GM18498 (cell line): Measurements from ENCODE around the gene JKAMP.

ENCODE experiments used
- ATAC-seq: cut with Tn5 transposase; IDR thresholded peaks from one replicate; pipeline ENCODE4 v1.9.1; 2021; ENCODE audit warnings: mild to moderate bottlenecking, moderate library complexity; ENCODE audit not compliant: unreplicated experiment

Gene JKAMP

DNA sequence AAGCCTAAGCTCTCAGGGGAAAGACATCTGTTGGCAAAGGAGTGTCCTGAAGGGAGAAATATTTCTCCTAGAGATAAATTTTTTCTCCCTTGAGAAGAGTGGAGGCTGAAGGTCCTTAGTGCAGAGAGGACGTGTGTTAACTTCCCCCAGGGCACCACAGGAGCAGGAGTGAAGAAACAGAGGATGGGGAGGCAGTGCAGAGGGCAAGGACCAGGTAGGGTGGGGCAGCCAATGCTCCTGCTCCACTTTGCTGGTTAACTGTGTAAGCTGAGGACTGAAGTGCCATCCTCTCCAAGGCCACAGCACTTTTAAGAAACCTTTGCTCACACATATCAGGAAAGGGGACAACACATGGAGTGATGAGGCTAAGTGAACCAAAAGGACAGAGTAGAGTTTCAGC lies 4.2 kb upstream of the JKAMP start:
- ATAC-seq: no peak

- no peak for ATAC-seq
These were observed 2.9 kb upstream of the JKAMP start for GRCh38 chr14:59481407-59481806.

DNA sequence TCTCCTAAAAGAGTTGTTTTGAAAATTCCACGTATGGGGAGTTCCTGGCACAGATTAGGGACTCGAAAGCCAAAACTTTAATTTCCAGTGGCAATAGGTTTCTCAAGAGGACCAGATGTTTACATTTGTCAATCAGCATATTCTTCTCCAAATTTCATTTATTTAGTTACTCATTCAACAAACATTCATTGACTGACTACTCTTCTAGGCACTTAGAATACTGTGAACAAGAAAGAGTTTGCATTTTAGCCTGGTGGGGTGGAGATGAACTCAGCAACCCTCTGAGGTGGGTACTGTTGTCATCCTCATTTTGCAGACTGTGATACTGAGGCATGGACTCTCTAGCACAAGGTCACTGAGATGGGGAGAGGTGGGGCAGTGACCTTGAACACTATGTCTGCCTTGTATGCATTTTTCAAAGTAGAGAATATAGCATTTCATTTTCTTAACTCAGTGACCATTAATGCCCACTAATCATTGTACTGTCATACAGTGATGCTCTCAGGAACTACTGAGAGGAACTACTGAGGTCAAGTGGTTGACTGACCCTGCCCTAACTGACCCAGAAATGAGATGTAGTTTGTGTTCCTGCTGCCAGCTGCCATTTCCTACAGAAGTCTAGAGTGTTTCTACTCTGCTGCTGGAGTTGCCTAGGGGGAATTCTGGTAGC lies 2.3 kb upstream of the JKAMP start:
- no peak for ATAC-seq

- ATAC-seq: no peak
These were observed 1.6 kb upstream of the JKAMP start for GRCh38 chr14:59482541-59483331.

DNA sequence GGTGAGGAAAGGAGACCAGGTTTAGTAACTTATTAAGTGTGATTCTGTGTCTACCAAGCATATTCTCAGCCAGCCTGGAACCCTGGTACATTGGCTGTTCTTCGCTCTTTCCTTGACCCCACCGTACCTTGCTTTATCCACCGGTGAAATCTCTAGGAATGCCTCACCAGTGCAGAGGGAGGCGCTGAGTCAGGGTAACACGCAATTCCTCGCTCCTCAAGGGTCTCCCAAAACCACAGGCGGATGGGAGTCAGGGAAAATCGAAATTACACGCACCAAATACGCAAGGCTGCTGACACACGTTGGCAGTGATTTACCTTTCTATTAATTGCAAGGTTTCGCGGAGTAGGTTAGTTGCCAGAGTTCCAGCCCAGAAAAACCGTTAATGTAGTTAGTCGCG lies 954 bp upstream of the JKAMP start:
- ATAC-seq: no peak

GRCh38 chr14:59484639-59485175 lies 390 bp downstream of the JKAMP start:
- peak; percentile 56 for ATAC-seq

GRCh38 chr14:59490756-59491155 lies 6.4 kb downstream of the JKAMP start:
- no peak for ATAC-seq

- ATAC-seq: no peak
These were observed 8.1 kb downstream of the JKAMP start for GRCh38 chr14:59492384-59492783.

- ATAC-seq: no peak
These were observed 16.4 kb downstream of the JKAMP start for GRCh38 chr14:59500732-59501131.

DNA sequence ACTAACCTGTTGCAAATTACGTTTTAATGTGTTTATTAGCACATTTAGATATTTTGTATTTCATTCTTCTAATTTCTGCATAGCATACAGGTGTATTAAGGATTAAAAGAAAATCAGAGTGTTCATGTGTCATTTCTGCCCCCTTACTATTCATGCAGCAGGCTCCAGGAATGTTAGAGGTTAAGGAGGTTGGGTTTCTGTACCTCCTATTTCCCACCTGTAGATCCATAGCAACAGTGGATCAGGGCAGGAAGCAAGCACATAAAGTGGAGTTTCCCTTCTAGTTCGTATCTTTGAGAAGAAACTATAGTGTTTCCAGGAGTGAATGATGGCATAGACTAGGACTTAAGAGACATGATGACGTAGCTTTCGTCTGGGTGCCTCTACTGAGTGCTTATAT lies 18.9 kb downstream of the JKAMP start:
- ATAC-seq: no peak

DNA sequence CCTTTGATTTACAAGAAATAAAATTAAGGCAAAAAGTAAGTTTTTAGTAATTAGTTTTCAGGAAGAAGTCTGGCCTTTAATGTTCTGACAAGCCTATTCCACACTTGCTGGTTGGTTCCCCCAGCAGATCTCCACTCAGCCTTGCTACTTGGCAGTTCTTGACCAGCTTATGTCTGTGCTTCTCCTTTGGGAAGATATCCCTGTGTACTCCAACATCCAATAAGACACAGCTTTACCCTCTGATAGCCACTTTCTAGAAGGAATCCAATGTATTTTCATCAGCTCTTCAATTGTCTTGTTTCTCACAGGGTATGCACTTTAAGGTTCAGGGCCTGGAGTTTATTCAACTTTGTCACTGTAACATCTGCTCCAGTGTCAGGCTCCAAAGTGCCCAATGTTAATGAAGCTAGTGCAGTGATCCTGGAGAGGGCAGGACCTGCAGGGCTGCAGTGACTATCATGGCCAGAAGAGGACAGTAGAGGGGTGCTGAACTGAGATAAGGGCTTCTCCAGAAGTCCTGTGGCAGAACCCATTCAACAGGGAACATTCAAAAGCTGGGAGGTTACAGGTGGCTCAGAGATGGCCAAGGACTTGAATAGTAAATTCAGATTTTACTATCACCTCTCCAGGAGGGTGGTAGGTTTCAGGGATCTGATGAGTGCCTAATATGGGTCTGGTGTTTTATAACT lies 22.9 kb downstream of the JKAMP start:
- peak; percentile 85 for ATAC-seq

GRCh38 chr14:59507752-59508103 lies 23.4 kb downstream of the JKAMP start:
- ATAC-seq: no peak

GRCh38 chr14:59509101-59509500 lies 24.8 kb downstream of the JKAMP start:
- no peak for ATAC-seq

GRCh38 chr14:59510001-59510400 lies 25.7 kb downstream of the JKAMP start:
- no peak for ATAC-seq

- ATAC-seq: no peak
These were observed 26.6 kb downstream of the JKAMP start for GRCh38 chr14:59510966-59511365.

DNA sequence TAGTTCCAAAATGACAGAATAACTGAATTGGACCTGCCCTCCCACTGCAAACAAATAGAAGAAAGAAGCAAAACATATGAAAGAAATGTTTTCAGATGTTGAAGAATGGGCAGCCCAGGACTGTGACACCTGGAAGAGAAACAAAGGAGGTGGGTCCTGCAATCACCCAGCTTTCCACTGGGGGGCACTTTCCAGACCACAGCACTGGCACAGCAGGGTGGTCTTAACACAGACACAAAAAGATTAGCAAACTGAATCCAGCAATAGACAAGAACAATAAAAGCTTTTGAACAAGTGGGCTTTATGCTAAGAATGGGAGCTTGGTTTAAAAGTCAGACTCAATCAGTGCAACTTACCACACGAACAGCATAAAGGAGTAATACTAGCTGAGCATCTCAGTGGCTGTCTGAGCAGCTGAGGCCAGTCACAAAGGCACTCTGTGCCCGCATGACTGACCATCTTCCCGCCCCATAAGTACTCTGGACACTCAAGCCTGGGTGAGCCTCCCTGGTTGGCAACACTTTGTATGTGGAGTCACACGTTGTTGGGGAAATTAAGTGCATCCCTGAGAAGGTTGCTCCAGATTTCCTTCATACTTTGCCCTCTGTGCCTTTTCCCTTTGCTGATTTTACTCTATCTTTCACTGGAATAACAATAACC lies 27.7 kb downstream of the JKAMP start:
- ATAC-seq: peak; percentile 82

DNA sequence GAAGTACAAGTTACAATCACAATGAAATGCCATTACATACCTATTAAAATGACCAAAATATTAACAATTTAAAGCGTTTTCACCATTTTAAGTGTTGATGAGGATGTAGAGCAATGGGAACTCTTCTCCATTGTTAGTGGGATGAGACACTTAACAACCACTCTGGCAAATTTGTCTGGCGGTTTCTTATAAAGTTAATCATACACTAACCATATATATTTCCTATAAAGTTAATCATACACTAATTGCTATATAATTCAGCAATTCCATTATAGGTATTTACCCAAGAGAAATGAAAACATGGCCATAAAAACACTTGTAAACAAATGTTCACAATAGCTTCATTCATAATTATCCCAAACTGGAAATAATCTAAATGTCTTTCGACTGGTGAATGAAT lies 35.9 kb downstream of the JKAMP start:
- ATAC-seq: no peak

DNA sequence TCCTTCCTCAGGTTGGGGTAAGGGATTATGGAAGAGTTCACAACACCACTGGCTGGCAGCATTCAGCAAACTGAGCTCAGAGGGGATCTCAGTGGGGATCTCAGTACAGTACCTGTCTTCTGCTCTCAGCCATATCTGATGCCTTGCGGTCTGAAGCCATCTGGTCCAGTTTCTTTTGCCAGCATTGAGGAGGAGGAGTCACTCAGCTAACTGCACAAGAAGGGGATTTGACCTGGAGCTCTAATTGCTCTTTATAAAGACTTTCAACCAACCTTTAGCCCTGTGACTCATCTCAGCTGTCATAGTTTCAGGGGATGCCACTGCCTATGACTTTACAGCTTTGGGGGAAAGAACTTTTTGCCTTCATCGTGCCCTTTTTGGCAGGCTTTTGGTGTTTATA lies 44.9 kb downstream of the JKAMP start:
- ATAC-seq: no peak

DNA sequence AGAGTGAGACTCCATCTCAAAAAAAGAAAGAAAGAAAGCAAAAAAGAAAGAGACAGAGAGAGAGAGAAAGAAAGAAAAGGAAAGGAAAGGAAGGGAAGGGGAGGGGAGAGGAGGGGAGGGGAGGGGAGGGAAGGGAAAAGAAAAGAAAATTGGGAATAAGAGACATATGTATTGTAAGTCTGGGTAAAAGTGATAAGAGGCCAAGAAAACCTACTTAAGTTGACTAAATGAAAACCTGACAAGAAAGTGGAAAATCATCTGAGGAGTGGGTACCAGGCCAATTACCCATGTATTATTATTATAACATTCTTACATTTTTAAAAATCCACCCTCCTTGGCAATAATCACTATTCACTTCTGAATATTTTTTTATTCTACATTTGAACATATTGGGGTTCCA lies 46.0 kb downstream of the JKAMP start:
- no peak for ATAC-seq

- ATAC-seq: no peak
These were observed 48.1 kb downstream of the JKAMP start for GRCh38 chr14:59532419-59532818.

GRCh38 chr14:59534361-59534987 lies 50.2 kb downstream of the JKAMP start:
- no peak for ATAC-seq
